Nucleus accumbens (tissue), 56 donors: Measurements from ENCODE around the gene ITGA1.

ENCODE experiments used
- DNase-seq, 56 donors: peaks; one replicate each; lab custom pipeline; 2025; lab: John Stamatoyannopoulos, UW

Gene ITGA1

GRCh38 chr5:52771343-52772039 is 16.2 kb upstream of the ITGA1 start:
- DNase-seq = no peak

GRCh38 chr5:52772668-52773067 is 15.0 kb upstream of the ITGA1 start:
- no peak for DNase-seq

DNA sequence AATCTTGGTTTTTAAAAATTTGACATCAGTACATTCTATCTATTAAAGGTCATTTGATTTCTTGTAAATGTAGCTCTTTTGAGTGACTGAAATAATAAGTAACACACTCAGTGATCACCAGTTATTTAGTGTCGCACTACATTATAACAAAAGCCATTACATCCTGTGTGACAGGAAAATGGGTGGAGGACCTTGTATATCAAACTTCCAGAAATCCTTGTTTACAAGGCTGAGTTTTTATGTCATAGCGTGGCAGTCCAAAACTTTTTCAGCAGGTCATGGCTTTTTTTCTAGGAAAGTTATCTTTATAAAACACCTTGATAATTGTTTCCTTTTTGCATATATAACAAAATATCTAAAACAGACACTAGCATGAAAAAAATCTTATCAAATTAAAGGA is 14.4 kb upstream of the ITGA1 start:
- no peak for DNase-seq

GRCh38 chr5:52774005-52774410 is 13.7 kb upstream of the ITGA1 start:
- no peak for DNase-seq

- no peak for DNase-seq
Measured at GRCh38 chr5:52776116-52776515, 11.6 kb upstream of the ITGA1 start.

- no peak for DNase-seq
Measured at GRCh38 chr5:52777186-52777585, 10.5 kb upstream of the ITGA1 start.

DNA sequence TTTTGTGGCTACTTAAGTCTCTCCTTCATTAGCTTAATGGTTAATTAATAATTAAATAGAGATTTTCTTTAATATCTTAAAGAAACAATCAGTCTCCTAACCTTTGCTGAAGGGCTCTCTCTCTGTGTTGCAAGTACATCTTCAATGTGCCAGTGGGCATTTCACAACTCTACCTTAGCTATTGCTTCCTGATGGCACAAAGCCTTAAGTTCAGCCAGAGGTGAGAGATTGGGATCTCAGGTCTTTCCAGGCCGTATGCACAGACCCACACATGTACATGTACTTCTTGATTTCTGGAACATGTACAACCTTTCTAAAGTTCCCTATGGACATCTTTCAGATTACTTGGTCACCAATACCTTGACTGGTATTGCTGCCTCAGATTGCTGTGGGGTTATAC is 8.9 kb upstream of the ITGA1 start:
- DNase-seq = no peak

GRCh38 chr5:52779213-52779612 is 8.5 kb upstream of the ITGA1 start:
- DNase-seq = no peak

DNA sequence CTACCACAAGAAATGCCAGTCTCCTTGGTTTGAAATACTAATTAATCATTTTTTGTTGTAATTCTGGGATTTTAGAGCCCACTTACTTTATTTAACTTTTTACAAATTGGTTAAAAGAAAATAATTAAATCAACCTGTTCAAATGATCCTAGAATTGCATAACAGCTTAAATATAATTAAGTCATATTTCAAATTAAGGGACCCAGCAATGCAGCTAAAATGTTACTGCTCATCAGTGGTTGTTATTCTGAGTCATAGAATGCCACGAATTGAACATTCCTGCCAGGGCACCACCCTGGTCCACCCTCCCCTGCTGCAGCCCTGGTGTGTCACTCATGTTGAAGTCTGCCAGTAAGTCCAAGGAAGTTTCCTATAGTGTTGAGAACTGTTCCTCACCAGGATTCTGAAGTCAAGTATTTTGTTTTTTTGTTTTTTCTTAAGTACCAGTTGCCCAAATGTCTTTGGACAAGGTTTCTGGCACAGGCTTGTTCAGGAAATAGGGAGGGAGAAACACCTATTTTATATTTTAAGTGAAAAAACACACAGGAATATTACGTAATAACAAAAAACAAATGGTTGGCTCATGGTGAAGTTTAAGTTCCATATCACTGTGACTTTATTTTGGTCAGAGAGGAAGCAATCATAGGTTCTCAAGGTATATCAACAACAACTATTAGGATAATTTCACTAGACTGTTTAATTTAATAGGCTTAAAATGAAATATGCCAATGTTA is 4.3 kb upstream of the ITGA1 start:
- no peak for DNase-seq

- no peak for DNase-seq
Measured at GRCh38 chr5:52784737-52785136, 3.0 kb upstream of the ITGA1 start.

- DNase-seq = no peak
Measured at GRCh38 chr5:52786391-52786790, 1.3 kb upstream of the ITGA1 start.

DNA sequence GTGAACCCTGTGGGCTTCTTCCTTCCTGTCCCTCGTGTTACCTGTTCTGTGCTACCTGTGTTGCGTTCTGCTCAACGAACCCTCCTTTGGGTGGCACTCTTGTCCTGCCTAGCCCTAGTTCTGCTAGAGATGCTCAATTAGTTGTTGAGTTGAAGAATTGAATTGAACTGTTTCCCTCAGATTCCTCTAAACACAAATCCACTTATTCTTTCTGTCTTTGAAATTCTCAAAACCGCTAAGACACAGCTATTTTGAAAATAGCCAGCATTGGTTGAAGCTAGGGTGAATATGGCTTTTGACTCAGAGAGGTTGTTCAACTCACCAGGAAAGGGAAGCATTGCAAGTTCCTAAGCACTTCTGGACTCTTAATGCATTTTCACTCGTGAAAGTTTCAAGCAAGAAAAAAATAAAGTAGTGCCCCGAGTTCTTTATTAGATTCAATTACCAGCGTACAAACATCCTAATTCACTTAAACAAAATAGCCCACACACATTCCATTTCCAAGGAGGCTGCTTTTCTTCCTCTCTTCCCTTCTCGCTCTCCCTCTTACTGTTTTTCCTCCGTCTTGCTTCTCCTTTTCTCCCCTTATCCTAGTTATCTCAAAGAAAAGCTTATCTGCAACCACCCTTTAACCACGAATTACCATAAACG is 642 bp upstream of the ITGA1 start:
- DNase-seq = no peak

- no peak for DNase-seq
Measured at GRCh38 chr5:52788505-52788821, 747 bp downstream of the ITGA1 start.

DNA sequence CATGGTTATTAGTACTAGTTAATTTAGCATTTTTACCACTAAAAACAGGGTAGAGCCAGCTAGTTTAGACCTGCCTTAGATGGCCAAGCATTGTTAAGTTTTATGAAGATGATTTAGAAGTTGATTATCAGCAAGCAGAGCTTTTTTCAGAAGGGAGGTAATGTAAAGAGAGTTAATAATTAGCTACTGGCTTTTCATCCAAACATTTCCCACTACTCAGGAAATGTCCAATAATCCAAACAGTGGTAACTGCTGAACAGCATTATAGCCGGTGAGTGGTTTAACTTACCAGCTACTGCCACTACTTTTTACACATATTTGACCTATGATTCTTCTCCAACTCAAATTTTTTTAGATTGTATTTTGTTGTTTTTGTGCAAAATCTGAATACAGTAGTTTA is 1.7 kb downstream of the ITGA1 start:
- no peak for DNase-seq

GRCh38 chr5:52789851-52790250 is 2.1 kb downstream of the ITGA1 start:
- no peak for DNase-seq

- DNase-seq = no peak
Measured at GRCh38 chr5:52791366-52791765, 3.6 kb downstream of the ITGA1 start.

DNA sequence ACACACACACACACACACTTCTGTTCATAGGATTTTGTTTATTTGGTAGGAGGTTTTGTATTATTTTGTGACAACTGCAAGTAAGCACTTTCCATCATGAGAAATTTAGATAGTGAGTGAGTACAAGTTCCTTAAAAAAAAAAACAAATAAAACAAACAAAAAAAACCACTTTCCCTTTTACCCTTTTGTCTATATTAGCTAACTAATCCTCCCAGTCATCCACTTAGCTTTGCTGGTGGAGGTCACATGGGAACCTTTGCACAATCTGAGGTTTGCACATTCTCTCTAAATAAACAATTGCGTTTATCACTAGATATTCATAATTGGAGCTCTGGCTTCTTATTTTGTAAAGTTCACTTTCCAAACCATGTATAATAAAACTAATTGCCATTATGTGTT is 6.8 kb downstream of the ITGA1 start:
- no peak for DNase-seq

GRCh38 chr5:52796031-52796430 is 8.3 kb downstream of the ITGA1 start:
- DNase-seq = no peak

- no peak for DNase-seq
Measured at GRCh38 chr5:52796516-52797103, 8.9 kb downstream of the ITGA1 start.

GRCh38 chr5:52798938-52799337 is 11.2 kb downstream of the ITGA1 start:
- no peak for DNase-seq

- DNase-seq = peak in 5 of 56 donors; percentile 24 to 63 (median 47)
Measured at GRCh38 chr5:52799358-52799982, 11.8 kb downstream of the ITGA1 start.
